KMS-11 (cell line): ENCODE measurements around the gene ABHD14A.
A peak's percentile ranks its signal among the peaks of the same experiment; 100 is the strongest.

Experiments used
- H2AFZ ChIP-seq: fragments of 200-600 bp; sonication (generic); 2 replicates; pipeline ENCODE4 v1.6.1; 2016; ENCODE audit warnings: antibody characterized with exemption, mixed run types, low read depth
- H3K27ac ChIP-seq: fragments of 200-600 bp; sonication (generic); 2 replicates; pipeline ENCODE4 v1.6.1; 2016; ENCODE audit warnings: mild to moderate bottlenecking, mixed run types
- H3K27me3 ChIP-seq: fragments of 200-600 bp; sonication (generic); 2 replicates; pipeline ENCODE4 v1.6.1; 2017; ENCODE audit warnings: mild to moderate bottlenecking, low read depth, mixed run types, moderate library complexity; ENCODE audit not compliant: insufficient read depth
- H3K36me3 ChIP-seq: fragments of 200-600 bp; sonication (generic); 2 replicates; pipeline ENCODE4 v1.6.1; 2017; ENCODE audit warnings: mild to moderate bottlenecking, mixed run types; ENCODE audit not compliant: insufficient read depth
- H3K4me1 ChIP-seq: fragments of 200-600 bp; sonication (generic); 2 replicates; pipeline ENCODE4 v1.6.1; 2016; ENCODE audit warnings: mild to moderate bottlenecking, low read depth, mixed run types; ENCODE audit not compliant: poor library complexity, severe bottlenecking
- H3K4me2 ChIP-seq: fragments of 200-600 bp; sonication (generic); 2 replicates; pipeline ENCODE4 v1.7.0; 2016; ENCODE audit warnings: mild to moderate bottlenecking, mixed run types
- H3K4me3 ChIP-seq: fragments of 200-600 bp; sonication (generic); IDR thresholded peaks from 2 replicates; pipeline ENCODE4 v1.6.1; 2017; ENCODE audit warnings: low read depth, low read length, mixed read lengths; ENCODE audit not compliant: insufficient read depth
- H3K79me2 ChIP-seq: fragments of 200-600 bp; sonication (generic); 2 replicates; pipeline ENCODE4 v1.6.1; 2016; ENCODE audit warnings: low read depth, mixed run types; ENCODE audit not compliant: insufficient read depth
- H3K9ac ChIP-seq: fragments of 200-600 bp; sonication (generic); 2 replicates; pipeline ENCODE4 v1.6.1; 2016; ENCODE audit warnings: mild to moderate bottlenecking, mixed run types
- H4K20me1 ChIP-seq: fragments of 200-600 bp; sonication (generic); 2 replicates; pipeline ENCODE4 v1.6.1; 2016; ENCODE audit warnings: mild to moderate bottlenecking, mixed run types; ENCODE audit not compliant: insufficient read depth
- CTCF ChIP-seq: fragments of 200-600 bp; sonication (generic); conservative IDR thresholded peaks from 2 replicates; pipeline ENCODE4 v1.6.1; 2017; ENCODE audit warnings: low read depth, mild to moderate bottlenecking, antibody characterized with exemption, low read length, moderate library complexity, mixed read lengths

ABHD14A gene

GRCh38 chr3:51966016-51966415 lies 8.8 kb upstream of the ABHD14A start:
- H3K4me2 ChIP-seq: no peak overlapping the region
- H3K4me1 ChIP-seq: no peaks in the 10 kb centered on the region
- H4K20me1 ChIP-seq: no peaks in the 10 kb centered on the region
- H3K9ac ChIP-seq: no peak overlapping the region
- no peaks in the 10 kb centered on the region for H3K27me3 ChIP-seq
- H3K79me2 ChIP-seq: no peaks in the 10 kb centered on the region
- TF ChIP-seq CTCF: no peak
- H2AFZ ChIP-seq: no peak overlapping the region
- no peak overlapping the region for H3K4me3 ChIP-seq
- no peaks in the 10 kb centered on the region for H3K36me3 ChIP-seq
- no peak overlapping the region for H3K27ac ChIP-seq

- H3K9ac ChIP-seq: peak overlapping the region; percentile 51; the same call in 1 of the 2 replicates
- H3K27me3 ChIP-seq: no peaks in the 10 kb centered on the region
- H3K4me1 ChIP-seq: no peaks in the 10 kb centered on the region
- peak overlapping the region; percentile 67; the same call in 1 of the 2 replicates for H2AFZ ChIP-seq
- peak overlapping the region; percentile 48 for H3K4me2 ChIP-seq
- H3K4me3 ChIP-seq: no peak overlapping the region
- TF ChIP-seq CTCF: no peak
- H4K20me1 ChIP-seq: no peaks in the 10 kb centered on the region
- H3K27ac ChIP-seq: no peak overlapping the region
- no peaks in the 10 kb centered on the region for H3K79me2 ChIP-seq
- no peaks in the 10 kb centered on the region for H3K36me3 ChIP-seq
These were observed 8.4 kb upstream of the ABHD14A start for GRCh38 chr3:51966486-51966885.

GRCh38 chr3:51966922-51967383 lies 7.9 kb upstream of the ABHD14A start:
- H3K79me2 ChIP-seq: no peaks in the 10 kb centered on the region
- H2AFZ ChIP-seq: peak overlapping the region; percentile 67; the same call in 1 of the 2 replicates
- TF ChIP-seq CTCF: no peak
- no peak overlapping the region for H3K4me3 ChIP-seq
- no peak overlapping the region for H3K27ac ChIP-seq
- H3K36me3 ChIP-seq: no peaks in the 10 kb centered on the region
- no peaks in the 10 kb centered on the region for H3K4me1 ChIP-seq
- no peaks in the 10 kb centered on the region for H4K20me1 ChIP-seq
- H3K4me2 ChIP-seq: peak overlapping the region; percentile 48
- peak overlapping the region; percentile 51; the same call in 1 of the 2 replicates for H3K9ac ChIP-seq
- no peaks in the 10 kb centered on the region for H3K27me3 ChIP-seq

GRCh38 chr3:51967384-51968169 lies 7.3 kb upstream of the ABHD14A start, which contains the start of gene PCBP4:
Gene PCBP4 (minus strand): TSS chr3:51967454. CDS start chr3:51961240, 6,214 bp downstream.
- Histone ChIP-seq H3K79me2 (no peaks in the 10 kb centered on the region), H2AFZ (peak within 1 kb of the TSS; percentile 67), H3K4me1 (no peaks in the 10 kb centered on the region), H3K9ac (peak within 1 kb of the TSS; percentile 51; the same call in 1 of the 2 replicates), H3K4me3 (no peak within 1 kb of the TSS), H3K36me3 (no peaks in the 10 kb centered on the region), H3K27me3 (no peaks in the 10 kb centered on the region), H3K4me2 (peak within 1 kb of the TSS; percentile 68), H3K27ac (no peak within 1 kb of the TSS), H4K20me1 (no peaks in the 10 kb centered on the region)
- TF ChIP-seq CTCF: no peak
